NCI-H2081 treated with DMSO at 0.1 percent for 48 hours (cell line): Measurements from ENCODE around the gene DNASE2B.
A peak's percentile ranks its signal among the peaks of the same experiment; 100 is the strongest.
"Not testable (repeated sequence)": the region's sequence is repeated elsewhere in the genome, so short reads cannot be mapped to it uniquely, and the experiment has no call there.

Experiments used
- DNase-seq: peaks from one replicate; lab custom pipeline; 2025; lab: John Stamatoyannopoulos, UW

DNASE2B gene

GRCh38 chr1:84412316-84412942 lies 14.1 kb downstream of the DNASE2B start:
- no peak for DNase-seq

- DNase-seq, result no peak
Measured at GRCh38 chr1:84415396-84415795, 17.1 kb downstream of the DNASE2B start.

GRCh38 chr1:84422909-84423308 lies 24.6 kb downstream of the DNASE2B start:
- DNase-seq, result no peak

GRCh38 chr1:84424513-84425149 lies 26.3 kb downstream of the DNASE2B start:
- no peak for DNase-seq

GRCh38 chr1:84425150-84425896 lies 27.0 kb downstream of the DNASE2B start:
- no peak for DNase-seq

GRCh38 chr1:84426376-84426775 lies 28.1 kb downstream of the DNASE2B start:
- DNase-seq, result no peak

- DNase-seq, result no peak
Measured at GRCh38 chr1:84427250-84428188, 29.2 kb downstream of the DNASE2B start.

GRCh38 chr1:84428235-84428634 lies 30.0 kb downstream of the DNASE2B start:
- no peak for DNase-seq

GRCh38 chr1:84429231-84429630 lies 30.9 kb downstream of the DNASE2B start:
- no peak for DNase-seq

- DNase-seq, result no peak
Measured at GRCh38 chr1:84430546-84430945, 32.3 kb downstream of the DNASE2B start.

- peak; percentile 84 for DNase-seq
Measured at GRCh38 chr1:84433258-84434080, 35.2 kb downstream of the DNASE2B start.

GRCh38 chr1:84434081-84434769 lies 35.9 kb downstream of the DNASE2B start:
- no peak for DNase-seq

- DNase-seq, result no peak
Measured at GRCh38 chr1:84434801-84435549, 36.7 kb downstream of the DNASE2B start.

- no peak for DNase-seq
Measured at GRCh38 chr1:84436876-84437655, 38.8 kb downstream of the DNASE2B start.

GRCh38 chr1:84442256-84442655 lies 44.0 kb downstream of the DNASE2B start:
- no peak for DNase-seq

- DNase-seq, result not testable (repeated sequence)
Measured at GRCh38 chr1:84442747-84443646, 44.7 kb downstream of the DNASE2B start.

GRCh38 chr1:84448704-84449103 lies 50.4 kb downstream of the DNASE2B start:
- DNase-seq, result not testable (repeated sequence)

GRCh38 chr1:84450910-84451309 lies 52.6 kb downstream of the DNASE2B start:
- DNase-seq, result no peak
